Measurements from ENCODE around the gene ATF7IP.
A peak's percentile ranks its signal among the peaks of the same experiment; 100 is the strongest.

DNA sequence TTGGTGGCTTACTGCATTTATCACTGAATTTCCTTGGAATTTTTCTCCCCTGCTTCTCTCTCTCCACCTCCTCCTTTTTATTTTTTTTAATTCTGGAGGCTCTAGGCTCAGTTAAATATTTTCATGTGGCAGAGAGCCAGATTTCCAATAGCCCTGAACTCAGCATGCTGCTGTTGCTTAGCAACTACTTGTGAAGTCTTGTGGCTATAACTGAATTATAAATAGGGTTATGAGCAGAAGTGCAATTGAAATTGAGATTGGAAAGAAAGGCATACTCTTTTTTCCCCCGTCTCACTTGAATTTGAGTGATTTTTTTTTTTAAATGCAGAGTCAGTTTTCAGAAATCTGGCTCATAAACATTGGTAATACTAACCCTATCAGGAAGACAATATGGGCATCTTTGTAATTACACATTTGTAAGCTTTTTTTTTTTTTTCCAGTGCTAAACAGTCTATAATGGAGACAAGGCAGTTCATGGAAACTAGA, 38.3 kb downstream of the ATF7IP start:
- no peak for TF ChIP-seq POLR2A (IDR thresholded peaks at IDR 0.05)
- TF ChIP-seq, protein P1, sequence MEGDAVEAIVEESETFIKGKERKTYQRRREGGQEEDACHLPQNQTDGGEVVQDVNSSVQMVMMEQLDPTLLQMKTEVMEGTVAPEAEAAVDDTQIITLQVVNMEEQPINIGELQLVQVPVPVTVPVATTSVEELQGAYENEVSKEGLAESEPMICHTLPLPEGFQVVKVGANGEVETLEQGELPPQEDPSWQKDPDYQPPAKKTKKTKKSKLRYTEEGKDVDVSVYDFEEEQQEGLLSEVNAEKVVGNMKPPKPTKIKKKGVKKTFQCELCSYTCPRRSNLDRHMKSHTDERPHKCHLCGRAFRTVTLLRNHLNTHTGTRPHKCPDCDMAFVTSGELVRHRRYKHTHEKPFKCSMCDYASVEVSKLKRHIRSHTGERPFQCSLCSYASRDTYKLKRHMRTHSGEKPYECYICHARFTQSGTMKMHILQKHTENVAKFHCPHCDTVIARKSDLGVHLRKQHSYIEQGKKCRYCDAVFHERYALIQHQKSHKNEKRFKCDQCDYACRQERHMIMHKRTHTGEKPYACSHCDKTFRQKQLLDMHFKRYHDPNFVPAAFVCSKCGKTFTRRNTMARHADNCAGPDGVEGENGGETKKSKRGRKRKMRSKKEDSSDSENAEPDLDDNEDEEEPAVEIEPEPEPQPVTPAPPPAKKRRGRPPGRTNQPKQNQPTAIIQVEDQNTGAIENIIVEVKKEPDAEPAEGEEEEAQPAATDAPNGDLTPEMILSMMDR (IDR thresholded peaks at IDR 0.05) = no peak
- TF ChIP-seq POLR2AphosphoS5 (IDR thresholded peaks at IDR 0.05; ENCODE audit: insufficient read depth in 1 of 2, low read depth in 1 of 2) = peak in 1 of 2 donors; percentile 42

All from vagina (tissue), 2 donors.